Measurements from ENCODE around the gene TGFB1I1. TPM values are rescaled to one million over a fixed set of nuclear protein-coding genes. Genes with fewer than 3 reads are reported as not detected.

TGFB1I1 gene
- total and polyA plus RNA-seq, 2 of the 13 experiments (the other 11 are each of a cell fraction or from before 2014, with no cell fraction given): 0.80 to 2.9 TPM

GRCh38 chr16:31507929-31508705, 36.2 kb downstream of the TGFB1I1 start, which contains the start of gene RUSF1 (continued):
- TF ChIP-seq GABPA (IDR thresholded peaks at IDR 0.05; ENCODE audit: low read depth, low read length) (peak; percentile 86), GABPA (CRISPR knock-in tag; IDR thresholded peaks at IDR 0.05; ENCODE audit: low read depth) (peak; percentile 95), ZNF20 (CRISPR knock-in tag; IDR thresholded peaks at IDR 0.05) (0 out of 2 replicates have a peak, but pooled peaks have one; percentile 90), XRCC5 (optimal IDR thresholded peaks at IDR 0.05; ENCODE audit: low read length) (peak; percentile 91), ZNF724P (CRISPR knock-in tag; IDR thresholded peaks at IDR 0.05; ENCODE audit: borderline replicate concordance) (peak; percentile 89; the same call in 1 of the 2 replicates), ZNF432 (CRISPR knock-in tag; IDR thresholded peaks at IDR 0.05; ENCODE audit: borderline replicate concordance) (no peak), MBD4 (IDR thresholded peaks at IDR 0.05; ENCODE audit: borderline replicate concordance, low read length) (no peak), ZNF737 (CRISPR knock-in tag; IDR thresholded peaks at IDR 0.05; ENCODE audit: borderline replicate concordance) (peak; percentile 73; the same call in 1 of the 2 replicates), KLF13 (CRISPR knock-in tag; IDR thresholded peaks at IDR 0.05) (peak; percentile 91; the same call in 1 of the 2 replicates), HES4 (CRISPR knock-in tag; IDR thresholded peaks at IDR 0.05; ENCODE audit: borderline replicate concordance) (peak; percentile 85; the same call in 1 of the 2 replicates), DZIP1 (CRISPR knock-in tag; IDR thresholded peaks at IDR 0.05) (no peak), PRDM15 (CRISPR knock-in tag; IDR thresholded peaks at IDR 0.05) (peak; percentile 22; the same call in 1 of the 2 replicates), TARDBP (CRISPR knock-in tag; IDR thresholded peaks at IDR 0.05) (peak; percentile 98), ISL2 (CRISPR knock-in tag; IDR thresholded peaks at IDR 0.05) (peak; percentile 83), ZSCAN22 (CRISPR knock-in tag; IDR thresholded peaks at IDR 0.05) (no peak), ZNF788 (CRISPR knock-in tag; IDR thresholded peaks at IDR 0.05; ENCODE audit: borderline replicate concordance) (peak; percentile 99), ZFP36L1 (CRISPR knock-in tag; IDR thresholded peaks at IDR 0.05) (no peak), FOXA1 (IDR thresholded peaks at IDR 0.05) (no peak), FOXA1 (CRISPR knock-in tag; IDR thresholded peaks at IDR 0.05) (peak; percentile 67), NRL (CRISPR knock-in tag; IDR thresholded peaks at IDR 0.05; ENCODE audit: borderline replicate concordance) (peak; percentile 98), ZNF576 (CRISPR knock-in tag; IDR thresholded peaks at IDR 0.05) (peak; percentile 88; the same call in 1 of the 2 replicates), ZNF552 (CRISPR knock-in tag; IDR thresholded peaks at IDR 0.05; ENCODE audit: borderline replicate concordance) (peak; percentile 67; the same call in 1 of the 2 replicates)
- TF ChIP-seq, protein P1, sequence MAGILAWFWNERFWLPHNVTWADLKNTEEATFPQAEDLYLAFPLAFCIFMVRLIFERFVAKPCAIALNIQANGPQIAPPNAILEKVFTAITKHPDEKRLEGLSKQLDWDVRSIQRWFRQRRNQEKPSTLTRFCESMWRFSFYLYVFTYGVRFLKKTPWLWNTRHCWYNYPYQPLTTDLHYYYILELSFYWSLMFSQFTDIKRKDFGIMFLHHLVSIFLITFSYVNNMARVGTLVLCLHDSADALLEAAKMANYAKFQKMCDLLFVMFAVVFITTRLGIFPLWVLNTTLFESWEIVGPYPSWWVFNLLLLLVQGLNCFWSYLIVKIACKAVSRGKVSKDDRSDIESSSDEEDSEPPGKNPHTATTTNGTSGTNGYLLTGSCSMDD (CRISPR knock-in tag; IDR thresholded peaks at IDR 0.05): no peak
